Suprapubic skin (tissue), 4 donors: ENCODE data around the gene IQCK. TPM values are rescaled to one million over a fixed set of nuclear protein-coding genes. Genes with fewer than 3 reads are reported as not detected.

ENCODE experiments used
- DNase-seq, 2 donors: peaks; one replicate each; pipeline ENCODE4 v3.0.0-alpha.2; 2019; ENCODE audit warnings: low spot score in 2 of 2
- H3K27ac ChIP-seq: fragments of 200-600 bp; sonication (generic); one replicate; pipeline ENCODE4 v1.5.1; 2019
- H3K27me3 ChIP-seq: fragments of 200-600 bp; sonication (generic); one replicate; pipeline ENCODE4 v1.5.1; 2019
- H3K36me3 ChIP-seq: fragments of 200-600 bp; sonication (generic); one replicate; pipeline ENCODE4 v1.5.1; 2019
- H3K4me1 ChIP-seq: fragments of 200-600 bp; sonication (generic); one replicate; pipeline ENCODE4 v1.5.1; 2019
- H3K4me3 ChIP-seq: fragments of 200-600 bp; sonication (generic); one replicate; pipeline ENCODE4 v1.5.1; 2019; ENCODE audit warnings: mild to moderate bottlenecking
- H3K9me3 ChIP-seq: fragments of 200-600 bp; sonication (generic); one replicate; pipeline ENCODE4 v1.5.1; 2019
- EP300 ChIP-seq: sonication (generic); formaldehyde crosslinking; IDR thresholded peaks from one replicate; pipeline ENCODE4 v1.6.1; 2017; ENCODE audit warnings: antibody characterized with exemption
- POLR2A ChIP-seq, 2 donors: fragments of 450-650 bp; IDR thresholded peaks; one replicate each; pipeline ENCODE4 v1.6.1; 2017; ENCODE audit warnings: antibody characterized with exemption in 2 of 2, mild to moderate bottlenecking in 2 of 2, moderate library complexity in 2 of 2
- POLR2AphosphoS5 ChIP-seq, 3 donors: sonication (generic); formaldehyde crosslinking; IDR thresholded peaks; one replicate each; pipeline ENCODE4 v1.6.1; 2017; ENCODE audit warnings: antibody characterized with exemption in 3 of 3
- WGBS: methylation state at CpG from one replicate; pipeline ENCODE4 v1.1.5; 2018; 5-methylcytosine and 5-hydroxymethylcytosine counted together
- total RNA-seq, 4 donors: library from RNA; depleted of rRNA; stranded (reverse); fragments of >200 nt; gene quantifications; one replicate each; pipeline ENCODE4 v1.1.0, GENCODE V29; 2016
- TF ChIP-seq, protein P1 (sequence below), 2 donors: fragments of 200-600 bp in 1 of 2; fragments of 450-650 bp in 1 of 2; sonication (generic) in 1 of 2; IDR thresholded peaks; one replicate each; pipeline ENCODE4 v1.5.1; 2016 to 2019; ENCODE audit warnings: antibody characterized with exemption in 2 of 2, mild to moderate bottlenecking in 1 of 2, moderate library complexity in 1 of 2

Gene IQCK
- total RNA-seq, 4 donors from 2014 or later, result 10.7 to 21.6 (median 18.7) TPM

DNA sequence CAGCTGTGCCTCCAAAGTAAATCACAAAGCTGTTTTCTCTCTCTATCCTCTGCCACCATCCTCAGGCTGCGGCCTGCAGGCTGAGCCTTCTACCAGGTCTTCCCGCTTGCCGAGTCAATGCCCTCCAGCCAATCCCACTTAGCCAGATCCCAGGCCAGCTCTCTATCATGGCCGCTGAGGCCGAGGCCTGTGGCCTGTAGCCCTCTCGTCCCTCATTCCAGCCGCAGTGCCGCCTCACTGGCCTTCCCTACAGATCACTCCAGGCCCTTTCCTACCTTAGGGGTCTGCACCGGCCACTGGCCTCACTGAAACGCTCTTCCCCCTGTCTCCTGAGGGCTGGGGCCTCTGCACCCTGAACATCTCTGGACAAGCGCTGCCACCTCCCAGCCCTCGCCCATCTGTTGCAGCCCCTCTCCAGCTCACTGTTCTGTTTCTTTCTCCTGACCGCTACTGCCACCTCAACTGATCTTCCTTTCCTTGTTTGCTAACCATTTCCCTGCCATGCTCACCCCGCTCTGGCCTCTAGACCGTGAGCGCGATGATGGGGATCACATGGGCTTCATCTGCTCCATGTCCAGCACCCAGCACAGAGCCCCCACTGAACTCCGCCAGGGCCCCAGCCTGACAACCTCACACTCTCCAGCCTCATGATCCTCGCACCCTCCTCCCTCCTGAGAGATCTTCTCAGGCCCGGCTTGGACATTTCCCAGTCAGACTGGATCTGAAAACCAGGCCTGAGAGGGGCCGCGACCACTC lies 8.5 kb upstream of the IQCK start:
- DNase-seq, result no peak
- no peak overlapping the region for H3K27ac ChIP-seq
- H3K4me1 ChIP-seq, result peaks cover 5% of the 10 kb centered on the region
- no peaks in the 10 kb centered on the region for H3K27me3 ChIP-seq
- 96% methylated on average over 22 of the region's 22 CpGs for WGBS
- H3K36me3 ChIP-seq, result peaks cover 76% of the 10 kb centered on the region
- H3K4me3 ChIP-seq, result no peak overlapping the region
- TF ChIP-seq EP300 (no peak), POLR2AphosphoS5 (IDR thresholded peaks at IDR 0.05) (no peak), POLR2A (IDR thresholded peaks at IDR 0.05) (no peak)
- TF ChIP-seq, protein P1, sequence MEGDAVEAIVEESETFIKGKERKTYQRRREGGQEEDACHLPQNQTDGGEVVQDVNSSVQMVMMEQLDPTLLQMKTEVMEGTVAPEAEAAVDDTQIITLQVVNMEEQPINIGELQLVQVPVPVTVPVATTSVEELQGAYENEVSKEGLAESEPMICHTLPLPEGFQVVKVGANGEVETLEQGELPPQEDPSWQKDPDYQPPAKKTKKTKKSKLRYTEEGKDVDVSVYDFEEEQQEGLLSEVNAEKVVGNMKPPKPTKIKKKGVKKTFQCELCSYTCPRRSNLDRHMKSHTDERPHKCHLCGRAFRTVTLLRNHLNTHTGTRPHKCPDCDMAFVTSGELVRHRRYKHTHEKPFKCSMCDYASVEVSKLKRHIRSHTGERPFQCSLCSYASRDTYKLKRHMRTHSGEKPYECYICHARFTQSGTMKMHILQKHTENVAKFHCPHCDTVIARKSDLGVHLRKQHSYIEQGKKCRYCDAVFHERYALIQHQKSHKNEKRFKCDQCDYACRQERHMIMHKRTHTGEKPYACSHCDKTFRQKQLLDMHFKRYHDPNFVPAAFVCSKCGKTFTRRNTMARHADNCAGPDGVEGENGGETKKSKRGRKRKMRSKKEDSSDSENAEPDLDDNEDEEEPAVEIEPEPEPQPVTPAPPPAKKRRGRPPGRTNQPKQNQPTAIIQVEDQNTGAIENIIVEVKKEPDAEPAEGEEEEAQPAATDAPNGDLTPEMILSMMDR (IDR thresholded peaks at IDR 0.05), result no peak
- no peaks in the 10 kb centered on the region for H3K9me3 ChIP-seq

- no peak for TF ChIP-seq POLR2AphosphoS5 (IDR thresholded peaks at IDR 0.05)
- TF ChIP-seq, protein P1 (IDR thresholded peaks at IDR 0.05), result no peak
- no peak for TF ChIP-seq EP300
- TF ChIP-seq POLR2A (IDR thresholded peaks at IDR 0.05), result no peak
- H3K36me3 ChIP-seq, result peaks cover 71% of the 10 kb centered on the region
- no peak overlapping the region for H3K4me3 ChIP-seq
- H3K4me1 ChIP-seq, result no peaks in the 10 kb centered on the region
- DNase-seq, result no peak
- WGBS, result 90% methylated on average over 23 of the region's 23 CpGs
- H3K27ac ChIP-seq, result no peak overlapping the region
- no peaks in the 10 kb centered on the region for H3K27me3 ChIP-seq
- H3K9me3 ChIP-seq, result no peaks in the 10 kb centered on the region
These were observed 7.7 kb upstream of the IQCK start for GRCh38 chr16:19710191-19710908.

DNA sequence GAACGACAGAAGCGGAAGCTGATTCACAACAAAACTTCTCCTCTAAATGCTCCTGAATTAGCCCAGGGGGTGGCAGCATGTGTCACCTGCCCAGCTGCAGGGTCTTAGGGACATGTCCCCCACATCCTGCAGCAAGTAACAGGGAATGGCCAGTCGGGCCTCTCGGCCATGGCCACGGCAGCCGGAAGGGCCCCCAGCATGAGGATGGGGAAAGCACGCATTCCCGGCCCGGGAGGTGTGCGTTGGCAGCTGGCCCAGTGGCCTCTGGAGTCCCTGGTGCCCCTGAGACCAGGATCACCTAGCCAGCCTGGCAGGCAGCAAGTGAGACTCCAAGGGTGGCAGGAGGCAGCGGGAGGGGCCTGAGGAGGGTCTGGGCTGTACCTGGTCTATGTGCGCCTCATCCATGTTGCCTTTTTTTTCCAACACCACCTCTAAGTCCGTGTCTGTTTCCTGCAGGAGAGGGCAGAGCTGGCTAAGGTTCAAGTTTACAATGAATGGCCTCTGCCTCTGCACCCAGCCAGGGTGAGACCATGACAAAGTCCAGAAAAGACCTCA lies 7.0 kb upstream of the IQCK start:
- peaks cover 6% of the 10 kb centered on the region for H3K4me1 ChIP-seq
- H3K9me3 ChIP-seq, result no peaks in the 10 kb centered on the region
- no peak overlapping the region for H3K4me3 ChIP-seq
- H3K27ac ChIP-seq, result no peak overlapping the region
- no peak for DNase-seq
- peaks cover 66% of the 10 kb centered on the region for H3K36me3 ChIP-seq
- 71% methylated on average over 6 of the region's 13 CpGs for WGBS
- no peaks in the 10 kb centered on the region for H3K27me3 ChIP-seq
- TF ChIP-seq POLR2A (IDR thresholded peaks at IDR 0.05) (no peak), EP300 (no peak), POLR2AphosphoS5 (IDR thresholded peaks at IDR 0.05) (no peak)
- TF ChIP-seq, protein P1 (IDR thresholded peaks at IDR 0.05), result no peak

GRCh38 chr16:19711643-19712042 lies 6.4 kb upstream of the IQCK start:
- WGBS, result 96% methylated on average over 12 of the region's 12 CpGs
- no peak overlapping the region for H3K27ac ChIP-seq

More at GRCh38 chr16:19711643-19712042, 6.4 kb upstream of the IQCK start:
- Histone ChIP-seq H3K4me3 (no peak overlapping the region), H3K9me3 (no peaks in the 10 kb centered on the region), H3K27me3 (no peaks in the 10 kb centered on the region), H3K4me1 (peaks cover 12% of the 10 kb centered on the region), H3K36me3 (peaks cover 63% of the 10 kb centered on the region)
- no peak for DNase-seq
- TF ChIP-seq EP300, result no peak
- TF ChIP-seq, protein P1 (IDR thresholded peaks at IDR 0.05), result no peak
- TF ChIP-seq POLR2A (IDR thresholded peaks at IDR 0.05), result no peak
